Endothelial cell of umbilical vein (primary cell): Measurements from ENCODE around the gene DLL1. TPM values are rescaled to one million over a fixed set of nuclear protein-coding genes. Genes with fewer than 3 reads are reported as not detected.

Experiments used
- BruUV-seq: library from RNA; stranded (reverse); fragments of 400-500 nt; replicated peaks from 2 replicates; lab custom pipeline; 2021; lab: Mats Ljungman, UMichigan
- CTCF ChIA-PET: fragments of 300-600, 350-600 bp; sonication (Branson Sonifier 250); formaldehyde crosslinking; loops from one replicate; lab custom pipeline; 2021; ENCODE audit warnings: antibody characterized with exemption, inconsistent platforms; lab: Charles Lee
- POLR2A ChIA-PET: fragments of 300-600, 350-600 bp; sonication (Branson Sonifier 250); formaldehyde crosslinking; loops from one replicate; lab custom pipeline; 2021; ENCODE audit warnings: antibody characterized with exemption, inconsistent platforms; lab: Charles Lee
- DNase-seq: peaks from one replicate; pipeline ENCODE4 v3.0.0-alpha.2; 2011; ENCODE audit warnings: low read depth, low spot score
- FAIRE-seq: peaks from 2 replicates; lab custom pipeline; 2011; peaks lifted over from hg19 to GRCh38; lab: Jason Lieb, UNC
- H2AFZ ChIP-seq: 2 replicates; pipeline ENCODE4 v1.6.0; 2012; ENCODE audit warnings: low read depth, low read length, control low read depth, inconsistent platforms
- H3K27ac ChIP-seq: 2 replicates; pipeline ENCODE4 v1.5.1; 2011; ENCODE audit warnings: low read depth, mild to moderate bottlenecking, control low read depth, low read length, moderate library complexity; ENCODE audit not compliant: insufficient read depth
- H3K27me3 ChIP-seq, 2 experiments: 2 replicates each; pipeline versions ENCODE4 v1.6.0 to v1.6.1; 2011; ENCODE audit warnings: low read length in 2 of 2, mixed read lengths in 1 of 2; ENCODE audit not compliant: control insufficient read depth in 2 of 2, insufficient read depth in 2 of 2
- H3K36me3 ChIP-seq, 2 experiments: 2 replicates in 1 of 2; 3 replicates in 1 of 2; pipeline ENCODE4 v1.5.1; 2011; ENCODE audit warnings: low read length in 2 of 2, mild to moderate bottlenecking in 1 of 2, moderate library complexity in 1 of 2; ENCODE audit not compliant: control insufficient read depth in 2 of 2, insufficient read depth in 2 of 2; ENCODE audit errors: extremely low read depth in 1 of 2
- H3K4me1 ChIP-seq: 3 replicates; pipeline ENCODE4 v1.5.1; 2011; ENCODE audit warnings: mild to moderate bottlenecking, low read length; ENCODE audit not compliant: control insufficient read depth, insufficient read depth; ENCODE audit errors: extremely low read depth
- H3K4me2 ChIP-seq: 2 replicates; pipeline ENCODE4 v1.6.1; 2011; ENCODE audit warnings: low read length, control low read depth, mixed read lengths; ENCODE audit not compliant: insufficient read depth
- H3K4me3 ChIP-seq, 3 experiments: fragments of 200-600 bp in 1 of 3; sonication (generic), shearing (Covaris generic) in 1 of 3; replicated peaks in 1 of 3; 2 replicates each; pipeline ENCODE4 v1.5.1; 2011 to 2016; ENCODE audit warnings: control low read depth in 3 of 3, low read length in 3 of 3, mild to moderate bottlenecking in 2 of 3, inconsistent platforms in 1 of 3, low read depth in 1 of 3, moderate library complexity in 1 of 3; ENCODE audit not compliant: insufficient read depth in 1 of 3
- H3K79me2 ChIP-seq: 2 replicates; pipeline ENCODE4 v1.6.0; 2012; ENCODE audit warnings: low read length, inconsistent platforms; ENCODE audit not compliant: control insufficient read depth, insufficient read depth
- H3K9ac ChIP-seq: replicated peaks from 2 replicates; pipeline ENCODE3; 2011; ENCODE audit warnings: low read length, control low read depth; ENCODE audit not compliant: insufficient read depth; ENCODE audit errors: extremely low read depth
- H3K9me1 ChIP-seq: replicated peaks from 3 replicates; pipeline ENCODE4 v1.6.0; 2011; ENCODE audit warnings: mild to moderate bottlenecking, low read length; ENCODE audit not compliant: control insufficient read depth, insufficient read depth; ENCODE audit errors: extremely low read depth
- H3K9me3 ChIP-seq: replicated peaks from 2 replicates; pipeline ENCODE4 v1.5.1; 2012; ENCODE audit warnings: low read length, inconsistent platforms; ENCODE audit not compliant: control insufficient read depth, insufficient read depth
- H4K20me1 ChIP-seq: replicated peaks from 2 replicates; pipeline ENCODE3; 2011; ENCODE audit warnings: mild to moderate bottlenecking, low read length; ENCODE audit not compliant: control insufficient read depth, insufficient read depth; ENCODE audit errors: extremely low read depth
- EZH2 ChIP-seq: IDR thresholded peaks from 2 replicates; pipeline ENCODE4 v1.6.1; 2012; ENCODE audit warnings: borderline replicate concordance, low read depth, mild to moderate bottlenecking, moderate library complexity, low read length, inconsistent platforms; ENCODE audit not compliant: severe bottlenecking
- FOS ChIP-seq: IDR thresholded peaks from 2 replicates; pipeline ENCODE4 v1.6.1; 2011; ENCODE audit warnings: mild to moderate bottlenecking, low read length, moderate library complexity, borderline replicate concordance; ENCODE audit not compliant: insufficient read depth
- GATA2 ChIP-seq: IDR thresholded peaks from 2 replicates; pipeline ENCODE4 v1.7.0; 2011; ENCODE audit warnings: low read depth, mild to moderate bottlenecking, moderate library complexity, mixed read lengths, low read length; ENCODE audit not compliant: insufficient read length, insufficient read depth
- JUN ChIP-seq: IDR thresholded peaks from 2 replicates; pipeline ENCODE4 v1.6.1; 2011; ENCODE audit warnings: borderline replicate concordance, low read depth; ENCODE audit not compliant: insufficient read length, insufficient read depth
- MYC ChIP-seq: IDR thresholded peaks from one replicate; pipeline ENCODE4 v1.6.1; 2011; ENCODE audit warnings: mild to moderate bottlenecking, low read depth, low read length
- POLR2A ChIP-seq: IDR thresholded peaks from 2 replicates; pipeline ENCODE4 v1.6.1; 2012; ENCODE audit warnings: low read depth, mild to moderate bottlenecking, control low read depth, low read length
- POLR2AphosphoS5 ChIP-seq: IDR thresholded peaks from 2 replicates; pipeline ENCODE4 v1.6.1; 2012; ENCODE audit warnings: low read depth, mild to moderate bottlenecking, control low read depth, low read length, moderate library complexity; ENCODE audit not compliant: insufficient read depth
- dilution Hi-C: fragments of 300-500 bp; cut with MboI; formaldehyde crosslinking; loops from one replicate; pipeline ENCODE4 v1.15.0; 2019; ENCODE audit warnings: low sequenced_read_pairs; ENCODE audit not compliant: extremely low pct_ligation_motif_present
- intact Hi-C: fragments of 100-400 bp; cut with micrococcal nuclease; formaldehyde crosslinking; loops from one replicate; pipeline ENCODE4 v1.10.0; 2022
- polyA plus RNA-seq, 4 experiments: library from polyadenylated mRNA; depleted of rRNA in 3 of 4; stranded (reverse) in 3 of 4; unstranded in 1 of 4; fragments of >200 nt; gene quantifications; 2 replicates each; pipeline versions ENCODE4 v1.2.1 to v1.2.3, GENCODE V29; 2011 to 2012; ENCODE audit warnings: missing spikeins in 1 of 4
- total RNA-seq: library from RNA; stranded (reverse); gene quantifications from 2 replicates; pipeline ENCODE4 v1.2.3, GENCODE V29; 2021
- TF ChIP-seq, protein P1 (sequence below): IDR thresholded peaks from 2 replicates; pipeline ENCODE4 v1.6.1; 2011; ENCODE audit not compliant: insufficient read depth, insufficient read length
- TF ChIP-seq, protein P2 (sequence below), 2 donors: IDR thresholded peaks; 1 replicate in 1 of 2; 2 replicates in 1 of 2; pipeline ENCODE4 v1.5.1; 2011; ENCODE audit warnings: low read length in 2 of 2, mild to moderate bottlenecking in 2 of 2, moderate library complexity in 2 of 2, control low read depth in 1 of 2, inconsistent platforms in 1 of 2, low read depth in 1 of 2; ENCODE audit not compliant: insufficient read depth in 1 of 2; ENCODE audit errors: extremely low read depth in 1 of 2

DLL1 gene
- total and polyA plus RNA-seq, 2 donors (not counting 3 experiments of a cell fraction or from before 2014, with no cell fraction given): 1.4 to 2.3 TPM

DNA sequence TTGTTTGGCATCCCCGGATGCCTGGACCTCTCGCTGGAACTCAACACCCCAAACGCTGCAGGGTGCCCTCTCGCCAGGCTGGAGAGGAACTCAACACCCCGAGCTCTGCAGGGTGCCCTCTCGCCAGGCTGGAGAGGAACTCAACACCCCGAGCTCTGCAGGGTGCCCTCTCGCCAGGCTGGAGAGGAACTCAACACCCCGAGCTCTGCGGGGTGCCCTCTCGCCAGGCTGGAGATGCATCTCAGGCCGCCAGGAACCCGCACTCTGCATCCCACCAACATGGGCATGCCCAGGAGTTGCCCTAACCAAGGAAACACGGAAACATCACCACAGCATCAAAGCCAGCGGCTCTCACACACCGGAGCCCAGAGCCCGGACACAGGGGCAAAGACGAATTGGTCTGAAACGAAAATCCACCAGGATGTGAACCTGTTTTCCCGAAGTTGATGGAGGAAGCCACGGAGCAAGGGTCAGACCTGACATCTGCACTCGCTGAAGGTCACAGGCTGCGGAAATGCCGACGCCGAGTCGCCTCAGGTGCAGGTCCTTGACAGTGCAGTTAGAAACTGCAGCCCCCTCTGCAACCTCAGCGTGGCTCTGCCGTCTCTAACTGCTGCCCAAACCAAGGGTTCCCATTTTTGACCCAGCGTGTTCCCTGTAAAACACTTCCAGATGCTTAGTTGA, 37.5 kb downstream of the DLL1 start:
- Histone ChIP-seq H2AFZ (no peak overlapping the region), H3K27ac (no peak overlapping the region), H3K36me3 (no peaks in the 10 kb centered on the region), H3K4me3 (no peak overlapping the region), H3K79me2 (no peaks in the 10 kb centered on the region), H3K4me2 (no peak overlapping the region), H3K4me1 (no peaks in the 10 kb centered on the region), H4K20me1 (no peaks in the 10 kb centered on the region), H3K9me3 (no peaks in the 10 kb centered on the region), H3K27me3 (no peaks in the 10 kb centered on the region), H3K9me1 (no peaks in the 10 kb centered on the region), H3K9ac (no peak overlapping the region)
- POLR2A ChIA-PET: no interaction called here
- dilution Hi-C loops (no loop called here), intact Hi-C loops (no loop called here)
- TF ChIP-seq MYC (no peak), EZH2 (no peak), POLR2AphosphoS5 (no peak), POLR2A (no peak), GATA2 (no peak), FOS (no peak), JUN (no peak)
- TF ChIP-seq, protein P1, sequence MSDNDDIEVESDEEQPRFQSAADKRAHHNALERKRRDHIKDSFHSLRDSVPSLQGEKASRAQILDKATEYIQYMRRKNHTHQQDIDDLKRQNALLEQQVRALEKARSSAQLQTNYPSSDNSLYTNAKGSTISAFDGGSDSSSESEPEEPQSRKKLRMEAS: no peak
- TF ChIP-seq, protein P2, sequence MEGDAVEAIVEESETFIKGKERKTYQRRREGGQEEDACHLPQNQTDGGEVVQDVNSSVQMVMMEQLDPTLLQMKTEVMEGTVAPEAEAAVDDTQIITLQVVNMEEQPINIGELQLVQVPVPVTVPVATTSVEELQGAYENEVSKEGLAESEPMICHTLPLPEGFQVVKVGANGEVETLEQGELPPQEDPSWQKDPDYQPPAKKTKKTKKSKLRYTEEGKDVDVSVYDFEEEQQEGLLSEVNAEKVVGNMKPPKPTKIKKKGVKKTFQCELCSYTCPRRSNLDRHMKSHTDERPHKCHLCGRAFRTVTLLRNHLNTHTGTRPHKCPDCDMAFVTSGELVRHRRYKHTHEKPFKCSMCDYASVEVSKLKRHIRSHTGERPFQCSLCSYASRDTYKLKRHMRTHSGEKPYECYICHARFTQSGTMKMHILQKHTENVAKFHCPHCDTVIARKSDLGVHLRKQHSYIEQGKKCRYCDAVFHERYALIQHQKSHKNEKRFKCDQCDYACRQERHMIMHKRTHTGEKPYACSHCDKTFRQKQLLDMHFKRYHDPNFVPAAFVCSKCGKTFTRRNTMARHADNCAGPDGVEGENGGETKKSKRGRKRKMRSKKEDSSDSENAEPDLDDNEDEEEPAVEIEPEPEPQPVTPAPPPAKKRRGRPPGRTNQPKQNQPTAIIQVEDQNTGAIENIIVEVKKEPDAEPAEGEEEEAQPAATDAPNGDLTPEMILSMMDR (IDR thresholded peaks at IDR 0.05; ENCODE audit: extremely low read depth in 1 of 2, insufficient read depth in 1 of 2, low read depth in 1 of 2, low read length in 2 of 2): no peak
- CTCF ChIA-PET: no interaction called here
- no peak for DNase-seq
- no TSS peak for BruUV-seq
- no peak for FAIRE-seq
